Nucleus accumbens (tissue), 56 donors: ENCODE measurements around the gene ASNSD1.
"Not testable (repeated sequence)": the region's sequence is repeated elsewhere in the genome, so short reads cannot be mapped to it uniquely, and the experiment has no call there.

Experiments
- DNase-seq, 56 donors: peaks; one replicate each; lab custom pipeline; 2025; lab: John Stamatoyannopoulos, UW

ASNSD1 gene

GRCh38 chr2:189683348-189683747 lies 22.1 kb downstream of the ASNSD1 start:
- no peak for DNase-seq

GRCh38 chr2:189684811-189685210 lies 23.6 kb downstream of the ASNSD1 start:
- DNase-seq: no peak

- no peak for DNase-seq
Observed at GRCh38 chr2:189685540-189686229, 24.4 kb downstream of the ASNSD1 start.

- DNase-seq: not testable (repeated sequence)
Observed at GRCh38 chr2:189687796-189688195, 26.5 kb downstream of the ASNSD1 start.

- no peak for DNase-seq
Observed at GRCh38 chr2:189696223-189696622, 35.0 kb downstream of the ASNSD1 start.

- DNase-seq: peak in 4 of 56 donors; percentile 2 to 27 (median 16)
Observed at GRCh38 chr2:189698020-189698887, 37.0 kb downstream of the ASNSD1 start.

- no peak for DNase-seq
Observed at GRCh38 chr2:189700681-189701080, 39.4 kb downstream of the ASNSD1 start.

GRCh38 chr2:189702071-189702470 lies 40.8 kb downstream of the ASNSD1 start:
- no peak for DNase-seq

- no peak for DNase-seq
Observed at GRCh38 chr2:189709501-189710221, 48.4 kb downstream of the ASNSD1 start.

GRCh38 chr2:189717593-189717992 lies 56.3 kb downstream of the ASNSD1 start:
- not testable (repeated sequence) for DNase-seq

- no peak for DNase-seq
Observed at GRCh38 chr2:189719571-189719970, 58.3 kb downstream of the ASNSD1 start.
